B cell (primary cell): ENCODE data around the gene KCNH3. TPM values are rescaled to one million over a fixed set of nuclear protein-coding genes. Genes with fewer than 3 reads are reported as not detected.

Experiments used
- ATAC-seq: fragments of 200-7000 bp; cut with Tn5 transposase; one replicate; pipeline ENCODE4 v1.10.0; 2021; ENCODE audit warnings: low read depth, mild to moderate bottlenecking, moderate number of reproducible peaks, moderate library complexity
- CTCF ChIA-PET: fragments of 350-600 bp; sonication (Branson Sonifier 250); formaldehyde crosslinking; loops from one replicate; lab custom pipeline; 2021; ENCODE audit warnings: antibody characterized with exemption, inconsistent platforms; lab: Charles Lee
- POLR2A ChIA-PET: fragments of 350-600 bp; sonication (Branson Sonifier 250); formaldehyde crosslinking; loops from one replicate; lab custom pipeline; 2021; ENCODE audit warnings: antibody characterized with exemption; lab: Charles Lee
- DNase-seq: peaks from one replicate; pipeline ENCODE4 v3.0.0; 2013
- H2AFZ ChIP-seq: 2 replicates; pipeline ENCODE4 v1.6.1; 2012; ENCODE audit warnings: mild to moderate bottlenecking, low read depth, low read length; ENCODE audit not compliant: insufficient read depth, poor library complexity, severe bottlenecking
- H3K27ac ChIP-seq, 2 donors: 1 replicate in 1 of 2; 2 replicates in 1 of 2; pipeline ENCODE4 v1.5.1; 2012 to 2013; ENCODE audit warnings: low read length in 2 of 2, mild to moderate bottlenecking in 2 of 2, moderate library complexity in 1 of 2
- H3K27me3 ChIP-seq, 4 experiments: fragments of 200-600 bp in 1 of 4; sonication (generic) in 1 of 4; replicated peaks in 1 of 4; 1 replicate in 2 of 4; 2 replicates in 2 of 4; pipeline versions ENCODE4 v1.6.1 to v1.7.0; 2013 to 2016; ENCODE audit warnings: low read length in 3 of 4, mild to moderate bottlenecking in 2 of 4, mixed read lengths in 1 of 4, moderate library complexity in 1 of 4; ENCODE audit not compliant: insufficient read depth in 4 of 4, control insufficient read depth in 3 of 4; ENCODE audit errors: control extremely low read depth in 1 of 4
- H3K36me3 ChIP-seq, 2 experiments: replicated peaks in 1 of 2; 1 replicate in 1 of 2; 2 replicates in 1 of 2; pipeline versions ENCODE4 v1.6.1 to v1.7.1; 2013; ENCODE audit warnings: low read length in 1 of 2; ENCODE audit not compliant: insufficient read depth in 2 of 2, control insufficient read depth in 1 of 2; ENCODE audit errors: control extremely low read depth in 1 of 2, extremely low read depth in 1 of 2
- H3K4me1 ChIP-seq, 2 donors: fragments of 200-600 bp in 1 of 2; sonication (generic) in 1 of 2; 1 replicate in 1 of 2; 2 replicates in 1 of 2; pipeline versions ENCODE4 v1.5.1 to v1.6.1; 2013 to 2017; ENCODE audit warnings: low read length in 2 of 2; ENCODE audit not compliant: control insufficient read depth in 2 of 2, insufficient read depth in 2 of 2
- H3K4me2 ChIP-seq: replicated peaks from 2 replicates; pipeline ENCODE3; 2012; ENCODE audit warnings: mild to moderate bottlenecking, low read depth, low read length; ENCODE audit not compliant: poor library complexity, severe bottlenecking
- H3K4me3 ChIP-seq, 5 experiments: fragments of 200-600 bp in 1 of 5; sonication (generic) in 1 of 5; 1 replicate in 3 of 5; 2 replicates in 2 of 5; pipeline versions ENCODE4 v1.5.1 to v1.7.0; 2011 to 2016; ENCODE audit warnings: low read length in 4 of 5, mild to moderate bottlenecking in 4 of 5, low read depth in 2 of 5, control low read depth in 1 of 5, moderate library complexity in 1 of 5; ENCODE audit not compliant: insufficient read depth in 1 of 5; ENCODE audit errors: control extremely low read depth in 1 of 5, extremely low read depth in 1 of 5
- H3K79me2 ChIP-seq: fragments of 200-600 bp; sonication (generic); one replicate; pipeline ENCODE4 v1.6.0; 2016; ENCODE audit warnings: low read length; ENCODE audit not compliant: control insufficient read depth, insufficient read depth
- H3K9ac ChIP-seq: fragments of 200-600 bp; sonication (generic); 2 replicates; pipeline ENCODE4 v1.6.1; 2017; ENCODE audit warnings: mild to moderate bottlenecking, low read length, moderate library complexity
- H3K9me3 ChIP-seq, 3 donors: one replicate each; pipeline versions ENCODE4 v1.6.1 to v1.7.1; 2013; ENCODE audit warnings: low read length in 2 of 3; ENCODE audit not compliant: control insufficient read depth in 2 of 3, insufficient read depth in 1 of 3; ENCODE audit errors: control extremely low read depth in 1 of 3
- H4K20me1 ChIP-seq: 2 replicates; pipeline ENCODE4 v1.6.0; 2012; ENCODE audit warnings: mild to moderate bottlenecking, low read length; ENCODE audit not compliant: insufficient read depth, control insufficient read depth, poor library complexity, severe bottlenecking
- H3K27ac Mint-ChIP-seq: one replicate; pipeline ENCODE4 v1.8.0; 2021; ENCODE audit warnings: mixed read lengths
- H3K27me3 Mint-ChIP-seq: one replicate; pipeline ENCODE4 v1.8.0; 2021; ENCODE audit warnings: mixed read lengths
- H3K4me1 Mint-ChIP-seq: one replicate; pipeline ENCODE4 v1.8.0; 2021; ENCODE audit warnings: mixed read lengths
- H3K4me3 Mint-ChIP-seq: one replicate; pipeline ENCODE4 v1.8.0; 2021; ENCODE audit warnings: mixed read lengths
- H3K9me3 Mint-ChIP-seq: one replicate; pipeline ENCODE4 v1.8.0; 2022; ENCODE audit warnings: mixed read lengths; ENCODE audit not compliant: insufficient read depth
- EZH2 ChIP-seq: IDR thresholded peaks from 2 replicates; pipeline ENCODE4 v1.6.1; 2012; ENCODE audit warnings: borderline replicate concordance, low read depth, mild to moderate bottlenecking, moderate library complexity, low read length; ENCODE audit not compliant: insufficient read depth, poor library complexity, severe bottlenecking
- WGBS: methylation state at CpG from one replicate; pipeline ENCODE4 v1.1.5; 2013; ENCODE audit warnings: missing lambda C conversion rate; ENCODE audit not compliant: insufficient coverage; 5-methylcytosine and 5-hydroxymethylcytosine counted together
- intact Hi-C: fragments of 100-400 bp; cut with micrococcal nuclease; formaldehyde crosslinking; loops from one replicate; pipeline ENCODE4 v1.10.0; 2022
- polyA plus RNA-seq: library from polyadenylated mRNA; depleted of rRNA; stranded (reverse); fragments of >200 nt; gene quantifications from 2 replicates; pipeline ENCODE4 v1.2.3, GENCODE V29; 2012
- total RNA-seq, 2 donors: library from RNA; stranded (reverse); fragments of 120-200 nt in 1 of 2; gene quantifications; 1 replicate in 1 of 2; 2 replicates in 1 of 2; pipeline versions ENCODE4 v1.2.3 to v1.2.4, GENCODE V29; 2013 to 2022
- TF ChIP-seq, protein P1 (sequence below): fragments of 200-600 bp; IDR thresholded peaks from one replicate; pipeline ENCODE4 v1.8.0; 2022; ENCODE audit warnings: antibody characterized with exemption, mild to moderate bottlenecking

The KCNH3 gene
- total and polyA plus RNA-seq, 2 donors (not counting 1 experiment from before 2014, with no cell fraction given) = 0.49 to 0.54 TPM

DNA sequence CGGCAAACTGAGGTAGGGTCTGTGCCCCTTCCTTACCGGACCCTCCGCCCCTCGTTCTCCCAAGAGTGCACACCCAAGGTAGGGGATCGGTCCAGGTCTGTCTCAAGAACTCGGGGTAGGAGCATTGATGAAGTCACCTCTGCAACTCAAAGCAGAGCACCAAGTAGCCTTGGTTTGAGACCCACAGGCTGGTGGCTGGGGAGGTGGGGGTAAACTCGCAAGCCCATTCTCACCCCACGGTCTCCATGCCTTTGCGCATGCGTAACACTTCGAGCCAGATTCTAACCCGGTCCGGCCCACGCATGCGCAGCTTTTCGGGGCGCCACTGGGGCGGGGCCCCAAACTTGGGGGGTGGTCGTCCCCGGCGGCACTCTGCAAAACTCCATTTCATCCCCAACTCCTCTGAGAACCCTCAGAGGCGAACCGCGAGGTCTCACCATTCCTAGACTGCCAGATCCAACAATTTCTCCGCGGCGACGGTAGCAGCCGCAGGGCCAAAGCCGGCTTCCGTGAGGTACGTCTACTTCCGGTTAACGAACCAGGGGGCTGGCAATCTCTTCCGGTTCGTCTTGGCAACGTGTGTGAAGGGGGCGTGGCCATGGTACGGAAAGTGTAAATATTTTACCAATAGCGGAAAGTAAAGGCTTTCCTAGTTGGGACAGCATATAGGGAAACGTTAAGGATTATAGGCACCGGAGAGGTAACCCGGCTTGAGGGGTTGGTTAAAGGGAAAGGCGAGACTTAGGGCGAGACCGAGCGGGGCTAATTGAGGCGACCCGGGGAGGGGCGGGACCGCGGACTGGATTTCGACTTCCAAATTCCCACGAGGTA is 29.0 kb downstream of the KCNH3 start, which contains the start of gene MCRS1:
Gene MCRS1 (minus strand): TSS at position 532 of the 831 bp plus-strand sequence. CDS start 1,411 bp downstream, outside the sequence.
- H3K4me3 ChIP-seq = peak within 1 kb of the TSS; percentile 62 to 98 (median 91)
- peaks cover 28% of the 10 kb centered on the region for H3K4me1 Mint-ChIP-seq
- no peaks in the 10 kb centered on the region for H3K9me3 Mint-ChIP-seq
- ATAC-seq (peak; percentile 92), DNase-seq (peak; percentile 96)
- ChIA-PET POLR2A (interaction anchor here (0.6 to 1.5 kb wide), 5 partner anchors 13 to 703 kb away, joined by 3 to 12 read pairs (median 4); partner anchors contain the start of genes RND1 and TROAP), CTCF (interaction anchor here (0.6 to 1.5 kb wide), 5 partner anchors 16 to 884 kb away, joined by 3 to 6 read pairs (median 3); no protein-coding TSS in a partner anchor)
- peak within 1 kb of the TSS; percentile 99 for H3K4me3 Mint-ChIP-seq
- under 1% methylated on average over 48 of the region's 54 CpGs for WGBS
- H4K20me1 ChIP-seq = peaks cover 40% of the 10 kb centered on the region
- no peaks in the 10 kb centered on the region for H3K27me3 ChIP-seq
- peak within 1 kb of the TSS; percentile 97 for H2AFZ ChIP-seq
- H3K9ac ChIP-seq = peak within 1 kb of the TSS; percentile 97
- H3K27ac Mint-ChIP-seq = peak within 1 kb of the TSS; percentile 99
- H3K4me2 ChIP-seq = peak within 1 kb of the TSS; percentile 91
- H3K36me3 ChIP-seq = peaks cover 0 to 35% of the 10 kb centered on the region in 2 experiments
- TF ChIP-seq, protein P1, sequence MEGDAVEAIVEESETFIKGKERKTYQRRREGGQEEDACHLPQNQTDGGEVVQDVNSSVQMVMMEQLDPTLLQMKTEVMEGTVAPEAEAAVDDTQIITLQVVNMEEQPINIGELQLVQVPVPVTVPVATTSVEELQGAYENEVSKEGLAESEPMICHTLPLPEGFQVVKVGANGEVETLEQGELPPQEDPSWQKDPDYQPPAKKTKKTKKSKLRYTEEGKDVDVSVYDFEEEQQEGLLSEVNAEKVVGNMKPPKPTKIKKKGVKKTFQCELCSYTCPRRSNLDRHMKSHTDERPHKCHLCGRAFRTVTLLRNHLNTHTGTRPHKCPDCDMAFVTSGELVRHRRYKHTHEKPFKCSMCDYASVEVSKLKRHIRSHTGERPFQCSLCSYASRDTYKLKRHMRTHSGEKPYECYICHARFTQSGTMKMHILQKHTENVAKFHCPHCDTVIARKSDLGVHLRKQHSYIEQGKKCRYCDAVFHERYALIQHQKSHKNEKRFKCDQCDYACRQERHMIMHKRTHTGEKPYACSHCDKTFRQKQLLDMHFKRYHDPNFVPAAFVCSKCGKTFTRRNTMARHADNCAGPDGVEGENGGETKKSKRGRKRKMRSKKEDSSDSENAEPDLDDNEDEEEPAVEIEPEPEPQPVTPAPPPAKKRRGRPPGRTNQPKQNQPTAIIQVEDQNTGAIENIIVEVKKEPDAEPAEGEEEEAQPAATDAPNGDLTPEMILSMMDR = no peak
- no peak for TF ChIP-seq EZH2
- no peaks in the 10 kb centered on the region for H3K9me3 ChIP-seq
- peaks cover 73% of the 10 kb centered on the region for H3K79me2 ChIP-seq
- H3K4me1 ChIP-seq = peaks cover 15 to 29% of the 10 kb centered on the region in 2 donors
- peak within 1 kb of the TSS; percentile 91 to 97 for H3K27ac ChIP-seq
- intact Hi-C loops = loop anchor here (1.0 to 5.0 kb wide), 4 partner anchors 30 to 259 kb away; partner anchors contain the start of genes NCKAP5L and TMBIM6
- no peaks in the 10 kb centered on the region for H3K27me3 Mint-ChIP-seq
